IPS-15b (cell line): Measurements from ENCODE around the gene MTF1.
"Not testable (repeated sequence)": the region's sequence is repeated elsewhere in the genome, so short reads cannot be mapped to it uniquely, and the experiment has no call there.

Experiments used
- H3K27me3 ChIP-seq: one replicate; pipeline ENCODE4 v1.6.1; 2013; ENCODE audit warnings: low read length; ENCODE audit not compliant: control insufficient read depth, insufficient read depth
- H3K36me3 ChIP-seq: one replicate; pipeline ENCODE4 v1.6.1; 2013; ENCODE audit warnings: low read length; ENCODE audit not compliant: control insufficient read depth, insufficient read depth
- H3K4me1 ChIP-seq: one replicate; pipeline ENCODE4 v1.6.1; 2013; ENCODE audit warnings: mild to moderate bottlenecking, low read length; ENCODE audit not compliant: control insufficient read depth, insufficient read depth
- H3K4me3 ChIP-seq: one replicate; pipeline ENCODE4 v1.5.1; 2013; ENCODE audit warnings: low read depth, low read length
- H3K9ac ChIP-seq: one replicate; pipeline ENCODE4 v1.6.1; 2013; ENCODE audit warnings: low read depth, mild to moderate bottlenecking, low read length
- H3K9me3 ChIP-seq: one replicate; pipeline ENCODE4 v1.6.1; 2013; ENCODE audit warnings: mild to moderate bottlenecking, low read length; ENCODE audit not compliant: control insufficient read depth, insufficient read depth

MTF1 gene

GRCh38 chr1:37771440-37771839, 88.0 kb downstream of the MTF1 start:
- H3K9me3 ChIP-seq, H3K4me3 ChIP-seq, H3K36me3 ChIP-seq, H3K9ac ChIP-seq, H3K4me1 ChIP-seq: not testable (repeated sequence)
- peaks cover 37% of the 10 kb centered on the region for H3K27me3 ChIP-seq

GRCh38 chr1:37767488-37767887, 91.9 kb downstream of the MTF1 start:
- Histone ChIP-seq H3K9me3 (no peaks in the 10 kb centered on the region), H3K36me3 (no peaks in the 10 kb centered on the region), H3K4me3 (peak overlapping the region; percentile 20), H3K9ac (no peak overlapping the region), H3K4me1 (peaks cover 9% of the 10 kb centered on the region), H3K27me3 (peaks cover 76% of the 10 kb centered on the region)

DNA sequence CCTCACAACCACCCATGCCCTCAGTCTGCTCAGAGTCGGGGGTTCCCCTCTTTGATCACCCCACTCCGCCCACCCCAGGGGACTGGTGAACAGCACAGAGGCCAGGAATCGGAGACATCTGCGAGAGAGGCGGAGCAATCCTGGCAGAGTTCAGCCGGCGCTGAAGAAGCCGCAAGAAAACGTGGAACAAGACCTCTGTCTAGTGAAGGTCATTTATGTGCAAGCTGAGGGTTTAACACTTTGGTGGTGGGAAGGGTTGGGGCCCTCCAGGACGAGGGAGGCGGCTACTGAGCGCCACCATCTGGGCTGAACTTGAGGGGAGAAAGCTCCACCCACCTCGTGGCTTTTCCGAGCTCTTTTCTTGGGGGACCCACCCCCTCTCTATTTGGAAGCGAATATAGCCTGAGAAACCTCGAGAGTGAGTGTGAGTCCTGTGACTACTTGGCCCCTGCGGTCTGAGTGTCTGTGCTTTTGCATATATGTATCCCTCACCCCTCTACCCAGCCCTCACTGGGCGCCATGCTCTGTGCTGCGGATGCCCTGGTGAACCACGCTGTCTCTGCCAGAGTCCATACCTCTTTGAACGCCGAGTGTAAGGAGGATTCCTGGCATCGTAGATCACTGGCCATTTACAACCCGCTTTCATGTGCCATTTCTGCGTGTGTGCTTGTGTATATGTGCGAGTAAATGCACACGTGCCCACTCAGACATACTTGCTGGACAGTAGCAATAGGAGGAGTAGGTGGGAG, 93.3 kb downstream of the MTF1 start:
- Histone ChIP-seq H3K27me3 (peaks cover 85% of the 10 kb centered on the region), H3K36me3 (no peaks in the 10 kb centered on the region), H3K4me3 (peak overlapping the region; percentile 56)

DNA sequence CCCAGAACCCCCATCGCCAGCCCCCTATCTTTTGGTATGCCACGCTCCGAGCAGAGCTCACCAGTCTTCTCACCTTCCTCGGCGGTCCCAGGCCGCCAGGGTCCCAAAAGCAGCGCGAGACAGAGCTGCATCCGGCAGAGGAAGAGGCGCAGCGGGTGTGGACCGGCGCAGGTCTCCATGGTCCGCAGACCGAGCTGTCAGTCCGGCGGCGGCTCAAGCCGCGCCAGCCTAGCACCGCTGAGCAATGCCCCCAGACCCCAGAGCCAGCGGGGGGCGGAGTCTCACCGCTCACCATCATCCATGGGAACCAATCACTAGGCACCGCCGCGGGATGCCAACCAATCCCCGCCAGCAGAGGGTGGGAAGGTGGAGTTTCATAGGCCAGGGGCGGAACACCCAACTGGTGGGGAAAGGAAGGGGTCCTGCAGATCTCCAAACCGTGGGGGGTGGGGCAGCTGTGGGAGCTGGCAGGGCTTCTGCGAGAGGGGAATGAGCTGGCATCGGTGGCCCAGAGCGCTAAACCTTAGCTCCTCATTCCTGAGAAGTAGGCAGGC, 94.4 kb downstream of the MTF1 start, which contains the start of gene EPHA10:
Gene EPHA10 (minus strand): TSS at position 233 of the 554 bp plus-strand sequence. CDS start 54 bp downstream, at position 179.
- H3K27me3 ChIP-seq: peaks cover 85% of the 10 kb centered on the region
- H3K9me3 ChIP-seq: no peaks in the 10 kb centered on the region
- no peak within 1 kb of the TSS for H3K9ac ChIP-seq
- peaks cover 9% of the 10 kb centered on the region for H3K4me1 ChIP-seq
- peak within 1 kb of the TSS; percentile 56 for H3K4me3 ChIP-seq
- H3K36me3 ChIP-seq: no peaks in the 10 kb centered on the region

More for the DNA sequence above, 93.3 kb downstream of the MTF1 start:
- Histone ChIP-seq H3K9me3 (no peaks in the 10 kb centered on the region), H3K9ac (no peak overlapping the region), H3K4me1 (peaks cover 9% of the 10 kb centered on the region)

DNA sequence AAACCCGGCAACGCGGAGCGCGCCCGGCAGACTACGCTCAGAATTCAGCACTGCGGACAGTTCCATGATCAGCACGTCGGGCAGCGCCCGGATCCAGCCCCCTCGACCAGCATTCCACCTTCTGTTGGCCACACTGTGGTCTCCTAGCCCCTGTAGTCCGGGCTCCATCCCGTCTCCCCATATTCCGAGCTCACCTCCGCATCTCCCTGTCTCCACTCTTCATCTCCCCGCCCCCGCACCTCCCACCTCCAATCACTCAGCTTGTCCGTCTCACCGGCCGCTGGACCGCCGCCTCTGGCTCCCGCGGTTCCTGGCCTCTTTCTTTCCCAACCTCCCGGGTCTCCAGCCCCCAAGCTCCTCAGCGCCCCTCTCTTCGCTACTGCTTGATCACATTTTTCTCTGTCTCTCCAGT, 95.0 kb downstream of the MTF1 start:
- peaks cover 85% of the 10 kb centered on the region for H3K27me3 ChIP-seq
- peaks cover 9% of the 10 kb centered on the region for H3K4me1 ChIP-seq
- H3K9ac ChIP-seq: no peak overlapping the region
- peak overlapping the region; percentile 56 for H3K4me3 ChIP-seq
- H3K36me3 ChIP-seq: no peaks in the 10 kb centered on the region
- no peaks in the 10 kb centered on the region for H3K9me3 ChIP-seq

- peaks cover 86% of the 10 kb centered on the region for H3K27me3 ChIP-seq
- H3K9me3 ChIP-seq: no peaks in the 10 kb centered on the region
- H3K4me1 ChIP-seq: peaks cover 9% of the 10 kb centered on the region
- no peak overlapping the region for H3K9ac ChIP-seq
- H3K4me3 ChIP-seq: peak overlapping the region; percentile 18
- H3K36me3 ChIP-seq: no peaks in the 10 kb centered on the region
These were observed 95.5 kb downstream of the MTF1 start for GRCh38 chr1:37763791-37764413.

- Histone ChIP-seq H3K9me3 (no peaks in the 10 kb centered on the region), H3K4me3 (no peak overlapping the region), H3K27me3 (peaks cover 94% of the 10 kb centered on the region), H3K9ac (no peak overlapping the region), H3K4me1 (peaks cover 9% of the 10 kb centered on the region), H3K36me3 (no peaks in the 10 kb centered on the region)
These were observed 96.9 kb downstream of the MTF1 start for GRCh38 chr1:37762516-37762915.

GRCh38 chr1:37761416-37762095, 97.8 kb downstream of the MTF1 start:
- Histone ChIP-seq H3K27me3 (peaks cover 94% of the 10 kb centered on the region), H3K9ac (no peak overlapping the region), H3K9me3 (no peaks in the 10 kb centered on the region), H3K4me3 (no peak overlapping the region), H3K36me3 (no peaks in the 10 kb centered on the region), H3K4me1 (peaks cover 3% of the 10 kb centered on the region)
